ENCODE results near the gene EIPR1.
A peak's percentile ranks its signal among the peaks of the same experiment; 100 is the strongest.

The EIPR1 gene

GRCh38 chr2:3322311-3322970 is 55.2 kb downstream of the EIPR1 start:
- no peak for DNase-seq

DNA sequence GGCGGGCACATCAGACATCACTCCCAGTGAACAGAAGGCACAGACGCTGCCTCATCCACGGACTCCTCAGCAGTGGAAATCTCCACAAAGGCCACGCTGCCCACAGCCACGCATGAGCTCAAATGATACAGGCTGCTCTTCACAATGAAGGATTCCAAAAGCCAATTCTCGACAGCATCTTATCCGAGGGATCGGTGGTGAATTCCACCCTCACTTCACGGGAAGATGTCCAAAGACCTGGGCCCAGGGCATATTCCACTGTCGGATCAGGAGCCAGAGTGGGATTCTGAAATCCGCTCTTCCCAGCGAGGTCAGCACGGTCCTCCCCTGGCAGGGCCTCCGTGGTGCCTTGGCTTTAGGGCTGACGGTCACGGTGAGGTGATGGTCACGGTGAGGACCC is 55.8 kb downstream of the EIPR1 start:
- no peak for DNase-seq

GRCh38 chr2:3320910-3321605 is 56.6 kb downstream of the EIPR1 start:
- DNase-seq: no peak

GRCh38 chr2:3319745-3320566 is 57.7 kb downstream of the EIPR1 start:
- no peak for DNase-seq

DNA sequence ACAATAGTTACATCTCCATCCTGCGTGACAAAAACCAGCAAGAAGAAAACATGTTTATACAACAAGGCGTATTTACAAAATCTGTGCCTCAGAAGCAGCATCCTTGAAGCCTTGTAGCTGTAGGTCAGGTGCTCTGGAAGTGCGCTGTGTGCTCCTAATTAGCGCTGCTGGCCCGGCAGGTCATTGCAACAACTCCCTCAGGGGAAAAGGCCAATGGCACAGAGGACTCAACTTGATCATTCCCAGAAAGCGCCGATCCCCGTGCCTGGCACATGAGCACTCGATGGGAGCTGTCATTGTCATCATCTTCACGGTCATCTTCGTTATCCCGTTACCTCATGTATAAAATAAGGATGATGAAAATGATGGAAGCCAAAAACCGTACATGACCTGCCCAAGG is 58.5 kb downstream of the EIPR1 start:
- DNase-seq: no peak

GRCh38 chr2:3317871-3318590 is 59.6 kb downstream of the EIPR1 start:
- DNase-seq: no peak

DNA sequence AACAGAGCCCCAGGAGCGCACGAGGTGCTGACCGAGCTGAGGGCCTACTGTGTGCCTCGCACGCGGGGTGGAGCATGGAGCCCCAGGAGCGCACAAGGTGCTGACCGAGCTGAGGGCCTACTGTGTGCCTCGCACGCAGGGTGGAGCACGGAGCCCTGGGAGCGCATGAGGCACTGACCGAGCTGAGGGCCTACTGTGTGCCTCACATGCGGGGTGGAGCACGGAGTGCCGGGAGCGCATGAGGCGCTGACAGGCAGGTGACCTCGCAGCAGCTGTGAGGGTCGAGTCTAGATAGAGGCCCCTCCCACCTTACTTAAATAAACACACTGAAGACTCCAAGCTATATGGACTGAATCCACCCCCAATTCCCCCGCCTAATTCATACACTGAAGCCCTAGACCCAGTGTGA is 60.3 kb downstream of the EIPR1 start:
- DNase-seq: no peak

GRCh38 chr2:3316456-3317276 is 61.0 kb downstream of the EIPR1 start:
- DNase-seq: no peak

GRCh38 chr2:3314626-3315025 is 63.0 kb downstream of the EIPR1 start:
- no peak for DNase-seq

GRCh38 chr2:3313781-3314375 is 63.7 kb downstream of the EIPR1 start:
- DNase-seq: peak; percentile 26

DNA sequence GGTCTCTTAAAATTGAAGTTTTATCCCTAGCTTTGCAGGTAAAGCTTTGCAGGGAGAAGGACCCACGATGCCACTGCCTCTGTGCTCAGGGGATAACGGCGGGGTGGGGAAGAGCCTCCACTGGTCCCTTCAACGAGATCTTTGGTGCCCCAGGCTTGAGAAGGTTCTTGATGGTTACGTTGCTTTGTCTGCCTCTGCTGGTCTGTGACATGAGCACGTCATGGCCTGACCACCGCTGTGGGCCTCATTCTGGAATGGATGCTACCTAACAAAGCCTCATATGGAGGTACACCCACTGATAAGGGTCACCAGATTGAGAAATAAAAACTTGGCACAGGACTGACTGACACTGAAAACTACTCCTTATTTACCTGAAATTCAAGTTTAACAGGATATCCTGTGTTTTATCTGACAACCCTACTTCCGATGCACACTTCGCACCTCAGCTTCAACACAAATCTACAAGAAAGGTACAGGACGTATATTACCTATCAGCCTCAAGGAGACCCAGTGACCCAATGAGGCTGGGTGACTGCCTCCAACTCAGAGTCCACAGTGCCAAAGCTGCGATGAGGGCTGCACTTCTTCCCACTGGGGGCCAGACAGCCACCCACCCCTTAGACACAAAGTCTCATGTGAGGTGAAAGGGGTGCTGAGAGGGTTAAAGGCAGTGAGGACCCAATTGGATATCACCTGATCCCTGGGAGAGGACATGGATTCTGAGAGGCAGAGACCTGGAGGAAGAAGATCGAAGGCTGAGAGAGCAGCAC is 64.9 kb downstream of the EIPR1 start:
- no peak for DNase-seq

DNA sequence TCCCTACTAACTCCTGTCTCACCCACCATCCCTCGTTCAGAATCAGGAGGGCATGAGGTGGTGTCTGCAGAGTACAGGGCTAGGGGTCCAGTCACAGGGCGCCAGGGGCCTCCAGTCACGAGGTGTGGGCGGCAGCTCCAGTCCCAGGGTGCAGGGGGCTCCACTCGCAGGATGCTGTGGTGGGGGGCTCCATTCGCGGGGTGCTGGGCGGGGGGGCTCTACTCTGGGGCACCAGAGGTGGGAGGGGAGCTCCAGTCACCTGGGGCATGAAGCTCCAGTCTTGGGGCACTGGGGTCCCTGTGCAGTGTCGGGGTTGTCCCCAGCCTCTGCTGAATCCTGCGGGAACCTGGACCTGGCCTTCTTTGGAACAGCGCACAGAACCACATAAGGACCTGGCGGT is 66.0 kb downstream of the EIPR1 start:
- no peak for DNase-seq

GRCh38 chr2:3309496-3310355 is 67.9 kb downstream of the EIPR1 start:
- DNase-seq: no peak

- DNase-seq: no peak
These were observed 69.7 kb downstream of the EIPR1 start for GRCh38 chr2:3307901-3308300.

GRCh38 chr2:3307236-3307635 is 70.4 kb downstream of the EIPR1 start:
- DNase-seq: no peak

DNA sequence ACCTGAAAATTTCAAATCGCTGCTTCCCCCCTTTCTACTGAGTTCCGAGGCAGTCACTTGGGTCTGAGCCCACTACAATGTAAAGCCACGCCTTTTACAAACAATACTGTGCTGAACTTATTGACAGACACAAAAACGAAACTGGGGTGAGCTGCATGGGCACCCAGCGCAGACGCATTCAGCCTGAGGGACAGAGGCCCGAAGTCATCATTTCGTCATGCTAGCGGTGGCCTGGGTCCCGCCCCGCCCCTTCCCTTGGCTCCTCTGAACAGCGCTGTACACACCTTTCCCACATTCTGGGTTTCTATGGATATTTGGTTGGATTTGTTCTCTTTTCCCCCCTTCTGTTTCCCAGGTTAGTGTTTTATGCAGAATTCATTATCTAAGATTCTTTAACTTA is 71.7 kb downstream of the EIPR1 start:
- no peak for DNase-seq

GRCh38 chr2:3305431-3305830 is 72.2 kb downstream of the EIPR1 start:
- no peak for DNase-seq

DNA sequence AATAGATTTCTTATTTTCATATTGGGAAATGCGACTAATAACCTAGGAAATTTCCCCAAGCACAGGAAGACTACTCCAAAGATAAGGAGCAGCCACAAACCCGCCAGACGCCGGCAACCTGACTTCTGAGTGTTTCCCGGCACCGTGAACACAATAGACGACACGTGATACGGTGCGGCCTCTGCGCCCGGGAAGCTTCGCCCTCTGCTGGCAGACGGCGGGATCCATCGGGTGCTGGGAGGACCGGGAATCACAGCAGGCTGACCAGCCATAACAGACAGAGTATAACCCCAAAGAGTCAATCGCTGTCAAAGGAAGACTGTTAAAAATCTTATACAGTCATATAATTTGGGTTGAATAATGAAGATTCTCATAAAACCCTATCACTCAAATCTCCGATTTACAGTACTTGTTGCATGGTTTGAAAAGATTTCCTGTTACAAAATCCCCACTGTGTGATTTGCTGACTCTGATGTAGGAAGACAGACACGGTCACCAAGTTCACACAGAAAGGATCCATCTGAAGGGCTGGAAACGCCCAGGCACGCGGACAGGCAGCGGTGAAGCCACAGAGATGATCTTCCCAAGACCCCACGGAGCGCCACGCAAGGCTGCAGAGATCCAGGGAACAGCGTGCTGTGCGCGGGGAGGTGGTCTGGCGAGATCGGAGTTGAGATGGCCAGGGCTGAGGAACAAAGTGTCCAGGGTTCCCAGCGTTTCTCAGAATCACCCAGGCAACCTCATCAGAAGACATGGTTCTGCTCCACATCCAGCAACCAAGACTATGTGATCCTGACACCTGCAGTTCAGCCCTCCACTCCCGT is 73.8 kb downstream of the EIPR1 start:
- DNase-seq: peak; percentile 72
